Measurements from ENCODE around the gene ZDHHC14.

ZDHHC14 gene

DNA sequence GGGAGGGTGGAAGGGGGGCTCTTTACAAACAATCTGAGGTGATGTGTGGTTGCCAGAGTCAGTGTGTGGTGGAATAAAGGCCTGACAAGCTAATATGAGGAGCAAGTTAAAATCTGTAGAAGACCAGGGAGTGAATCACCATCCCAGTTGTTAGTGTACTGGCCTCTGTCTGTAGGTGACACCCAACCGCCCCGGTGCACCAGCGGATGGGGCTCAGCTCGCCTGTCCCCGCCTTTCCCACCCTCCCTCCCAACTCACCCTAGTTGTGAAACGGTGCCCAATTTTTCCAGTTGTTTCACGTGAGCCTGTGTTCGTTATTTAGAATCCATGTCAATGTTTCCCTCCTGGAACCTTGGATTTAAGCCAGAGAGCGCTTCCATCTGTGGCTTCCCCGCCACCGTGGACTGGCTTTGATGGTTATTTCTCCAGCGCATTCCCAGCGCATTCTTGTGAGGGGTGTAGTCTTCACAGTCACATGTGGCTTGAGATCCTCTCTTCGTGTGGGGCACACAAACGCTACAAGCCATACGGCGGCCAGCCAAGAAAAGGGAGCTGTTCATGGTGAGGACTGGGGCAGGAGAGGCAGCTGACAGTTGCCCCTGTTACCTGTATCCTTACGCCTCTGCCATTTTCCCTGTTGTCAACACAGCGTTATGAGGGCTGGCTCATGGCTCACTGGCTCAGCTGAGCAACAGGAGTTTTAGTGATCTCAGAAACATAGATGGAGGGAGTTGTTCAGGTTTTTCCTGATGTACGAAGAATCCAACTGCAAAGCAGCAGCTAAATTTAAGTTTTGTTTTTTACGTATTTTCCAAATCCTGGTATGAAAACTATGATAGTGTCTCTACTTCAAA lies 137.6 kb downstream of the ZDHHC14 start:
- no peak for DNase-seq (ENCODE audit: low read depth in 2 of 2)

DNA sequence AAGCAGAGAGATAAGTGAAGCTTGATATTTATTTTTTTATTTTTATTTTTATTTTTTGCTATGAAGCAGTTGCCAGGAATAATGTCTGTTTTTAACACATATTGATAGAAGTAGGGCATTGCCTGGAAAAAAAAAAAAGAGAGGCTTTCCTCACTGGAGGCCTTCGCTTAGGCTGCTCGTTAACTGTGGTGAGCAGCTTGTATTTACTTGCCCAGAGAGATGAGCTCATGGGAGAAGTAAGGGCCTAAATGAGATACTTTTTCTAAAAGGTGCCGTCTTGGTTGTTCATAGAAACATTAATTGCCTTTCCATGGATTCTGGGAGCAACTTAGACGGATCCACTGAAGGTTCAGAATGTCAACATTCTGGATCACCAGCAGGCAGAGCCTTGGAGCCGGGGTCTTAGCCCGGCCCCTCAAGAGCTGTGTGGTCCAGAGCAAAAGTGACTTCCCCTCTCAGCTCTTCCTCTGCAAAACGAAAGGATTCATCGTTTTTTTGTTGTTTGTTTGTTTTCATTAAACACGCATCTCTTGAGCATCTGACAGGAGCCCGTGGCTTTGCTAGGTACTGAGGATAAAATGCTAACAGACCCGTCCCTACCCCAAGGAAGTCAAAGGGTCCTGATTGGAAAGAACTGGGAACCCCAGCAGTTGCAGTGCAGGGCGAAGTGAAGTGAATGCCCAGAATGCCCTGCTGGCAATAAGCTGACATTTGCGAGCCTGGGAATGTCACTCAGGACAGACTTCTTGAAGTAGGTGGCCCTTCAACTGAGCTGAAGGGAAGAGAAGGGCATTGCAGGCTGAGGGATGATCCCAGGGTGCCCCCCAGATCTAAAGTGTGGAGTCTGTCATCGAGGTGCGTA lies 138.5 kb downstream of the ZDHHC14 start:
- no peak for DNase-seq (ENCODE audit: low read depth in 2 of 2)

DNA sequence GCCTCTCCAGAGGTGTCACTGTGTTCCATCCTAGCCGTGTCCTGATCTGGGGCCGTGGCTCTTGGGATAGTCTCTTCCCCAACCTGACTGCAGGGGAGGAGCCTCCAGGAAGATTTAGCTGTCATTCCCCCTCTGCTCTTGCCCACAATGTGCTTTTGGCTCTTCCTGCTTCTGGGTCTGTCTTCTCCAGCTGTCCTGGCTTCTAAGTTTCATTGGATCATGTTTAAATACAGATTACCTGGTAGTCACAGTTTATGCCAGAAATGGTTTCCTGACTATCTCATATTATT lies 139.1 kb downstream of the ZDHHC14 start:
- DNase-seq (ENCODE audit: low read depth in 2 of 2), result no peak

DNA sequence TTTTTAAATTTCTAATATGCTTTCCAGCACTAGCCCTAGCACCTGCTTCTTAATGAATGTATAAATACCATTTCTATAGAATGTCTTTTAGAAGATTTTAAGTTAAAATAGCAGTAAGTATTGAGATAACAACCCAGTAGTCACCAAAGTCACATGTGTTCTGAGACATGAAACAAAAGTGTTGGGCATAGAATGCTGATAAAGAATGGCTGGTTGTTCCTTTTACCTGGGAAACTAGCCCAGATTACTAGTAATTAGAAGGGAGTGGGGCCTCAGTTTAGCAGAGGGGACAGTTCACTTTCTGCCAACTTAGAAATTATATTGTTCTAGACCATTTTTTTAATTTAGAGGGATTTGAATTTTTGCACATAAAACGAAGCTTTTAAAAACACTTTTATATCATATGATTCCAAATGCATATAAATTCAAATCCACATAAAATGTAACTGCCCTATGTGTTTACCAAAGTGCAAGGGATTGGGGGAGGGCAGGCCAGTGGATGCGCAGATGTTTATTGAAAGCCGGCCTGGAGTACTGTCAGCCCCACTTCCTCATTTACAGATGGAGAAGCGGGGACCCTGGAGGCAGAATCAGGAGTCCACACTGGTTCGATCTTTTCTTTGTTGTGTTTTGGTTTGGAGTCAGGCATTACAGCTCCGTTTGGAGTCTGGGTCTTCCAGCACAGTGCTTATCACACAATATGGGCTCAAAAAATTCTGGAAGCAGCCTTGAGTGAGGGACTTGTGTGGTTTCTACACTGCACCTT lies 139.8 kb downstream of the ZDHHC14 start:
- DNase-seq (ENCODE audit: low read depth in 2 of 2), result no peak

DNA sequence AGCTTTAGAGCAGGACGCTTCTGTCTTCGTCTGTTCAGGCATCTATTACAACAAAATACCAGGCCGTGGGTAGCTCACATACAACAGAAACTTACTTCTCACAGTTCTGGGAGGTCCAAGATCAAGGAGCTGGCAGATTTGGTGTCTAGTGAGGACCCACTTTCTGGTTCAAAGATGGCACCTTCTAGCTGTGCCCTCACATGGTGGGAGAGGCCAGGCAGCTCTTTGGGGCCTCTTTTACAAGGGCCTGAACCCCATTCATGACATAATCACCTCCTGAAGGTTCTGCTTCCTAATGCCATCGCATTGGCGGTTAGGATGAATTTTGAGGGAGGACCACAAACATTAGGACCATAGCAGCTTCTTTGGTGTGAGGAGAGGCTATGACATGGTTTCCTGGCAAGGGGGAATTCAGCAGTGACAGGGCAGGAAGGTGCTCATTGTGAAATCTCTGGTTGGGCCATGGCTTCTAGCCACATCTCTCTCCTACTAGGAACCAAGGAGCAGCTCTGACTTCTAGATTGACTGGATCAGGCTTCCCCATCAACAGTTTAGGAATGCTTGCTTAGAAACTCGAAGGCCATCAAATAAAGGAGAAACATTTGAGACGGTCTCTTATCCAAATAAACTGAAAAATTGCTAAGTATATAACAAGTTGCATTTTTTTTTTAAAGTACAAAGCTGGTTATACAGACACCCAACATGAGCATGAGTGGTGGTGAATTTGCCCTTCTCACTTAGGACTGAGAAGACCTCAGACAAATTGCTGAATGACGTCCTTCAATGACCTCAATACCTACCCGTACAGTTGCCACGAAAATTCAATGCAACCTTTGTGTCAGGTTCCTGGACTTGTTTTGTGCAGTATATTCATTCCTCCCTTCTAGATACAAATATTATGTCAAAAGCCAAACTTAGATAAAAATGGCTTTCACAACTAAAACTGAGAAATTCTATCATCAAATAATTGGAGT lies 140.7 kb downstream of the ZDHHC14 start:
- no peak for DNase-seq (ENCODE audit: low read depth in 2 of 2)

DNA sequence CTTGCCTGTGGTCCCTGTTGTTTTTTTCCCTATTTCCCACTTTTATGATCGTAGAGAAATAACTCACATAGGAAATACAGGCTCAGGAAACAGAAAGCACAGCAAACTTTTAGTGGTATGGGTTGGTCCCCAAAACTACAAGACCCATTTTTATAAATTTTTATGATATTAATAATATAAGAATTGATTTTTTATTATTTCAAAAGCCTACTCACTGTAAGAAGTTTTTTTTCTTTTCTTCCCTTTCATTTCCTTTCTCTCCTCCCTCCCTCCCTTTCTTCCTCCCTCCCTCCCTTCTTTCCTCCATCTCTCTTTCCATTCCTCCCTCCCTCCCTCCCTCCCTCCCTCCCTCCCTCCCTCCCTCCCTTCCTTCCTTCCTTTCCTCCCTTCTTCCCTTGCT lies 141.5 kb downstream of the ZDHHC14 start:
- DNase-seq (ENCODE audit: low read depth in 2 of 2), result no peak

DNA sequence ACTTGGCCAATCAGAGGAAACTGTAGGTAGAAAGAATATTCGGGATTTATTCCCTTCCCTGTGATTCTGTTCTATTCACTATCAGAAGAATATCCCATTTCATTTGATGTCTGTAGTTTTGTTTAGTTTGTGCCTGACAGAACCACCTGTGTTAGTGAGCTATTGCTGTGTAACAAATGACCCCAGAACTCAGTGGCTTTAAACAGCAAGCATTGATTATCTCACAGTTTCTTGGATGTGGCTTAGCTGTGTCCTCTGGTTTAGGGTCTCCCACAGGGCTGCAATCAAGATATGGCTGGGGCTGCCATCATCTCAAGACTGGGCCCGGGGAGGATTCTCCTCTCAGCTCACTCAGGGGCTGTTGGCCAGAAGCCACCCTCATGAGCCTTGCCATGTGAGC lies 143.7 kb downstream of the ZDHHC14 start:
- no peak for DNase-seq (ENCODE audit: low read depth in 2 of 2)

DNA sequence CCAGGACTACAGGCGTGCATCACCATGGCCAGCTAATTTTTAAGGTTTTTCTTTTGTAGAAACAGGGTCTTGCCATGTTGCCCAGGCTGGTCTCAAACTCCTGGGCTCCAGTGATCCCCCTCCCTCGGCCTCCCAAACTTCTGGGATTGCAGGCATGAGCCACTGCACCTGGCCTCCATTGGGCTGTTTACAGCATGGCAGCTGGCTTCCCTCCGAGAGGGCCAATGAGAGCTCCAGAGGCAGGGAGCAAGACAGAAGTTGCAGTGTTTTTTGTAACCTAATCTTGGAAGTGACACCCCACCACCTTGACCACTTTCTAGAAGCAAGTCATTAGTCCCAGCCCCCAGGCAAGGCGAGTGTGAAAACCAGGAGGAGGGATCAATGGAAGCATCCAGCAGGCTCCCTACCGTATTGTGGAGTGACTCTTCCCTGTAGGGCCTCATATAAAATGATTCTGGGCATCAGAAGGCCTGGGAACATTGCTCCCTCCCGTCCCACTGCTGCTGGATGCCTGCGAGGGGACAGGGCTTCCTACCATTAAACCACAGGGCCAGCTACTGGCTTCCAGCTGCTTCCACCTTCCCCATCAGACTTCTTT lies 144.4 kb downstream of the ZDHHC14 start:
- DNase-seq (ENCODE audit: low read depth in 2 of 2), result no peak

DNA sequence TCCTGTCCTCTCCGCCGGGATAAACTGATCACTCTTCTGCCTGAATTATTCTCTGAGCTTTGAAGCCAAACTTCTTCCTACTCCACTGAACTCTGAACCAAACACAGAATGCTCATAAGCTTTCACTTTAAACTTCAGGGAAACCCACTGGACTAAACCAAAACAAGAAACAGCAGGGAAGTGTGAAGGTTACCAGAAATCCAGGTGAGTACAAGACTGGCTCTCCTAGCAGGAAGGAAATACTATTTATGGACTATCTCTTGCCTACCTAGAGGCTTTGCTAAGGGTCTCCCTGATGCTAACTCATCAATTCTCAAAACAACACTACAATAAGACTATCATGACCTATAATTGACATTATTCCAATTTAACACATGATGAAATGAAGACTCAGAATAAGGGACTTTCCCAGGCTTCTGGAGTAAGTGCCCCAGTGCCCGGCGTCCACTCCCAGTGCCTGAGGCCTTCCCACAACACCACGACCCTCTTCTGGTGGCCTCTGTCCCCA lies 145.0 kb downstream of the ZDHHC14 start:
- DNase-seq (ENCODE audit: low read depth in 2 of 2), result no peak

DNA sequence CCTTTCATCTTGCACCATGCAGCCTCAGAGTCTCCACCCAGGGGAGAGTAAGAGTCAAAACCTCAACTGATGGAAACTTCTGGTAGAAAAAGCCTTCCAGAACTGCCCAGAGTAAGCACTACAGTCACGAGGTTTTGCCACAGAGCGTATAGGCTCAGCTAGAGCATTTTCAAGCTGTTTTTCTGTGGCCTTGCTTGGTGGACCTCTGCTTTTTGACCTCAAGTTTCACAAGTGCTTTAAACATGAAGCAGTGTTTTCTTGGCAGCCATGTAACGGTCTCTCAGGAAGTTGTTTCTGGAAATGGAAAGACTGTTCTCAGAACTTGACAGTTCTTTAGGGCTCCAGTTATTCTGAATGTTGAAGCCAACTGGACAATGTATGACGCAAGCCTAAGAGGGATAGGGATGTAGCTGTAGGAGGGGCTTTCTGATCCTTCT lies 146.5 kb downstream of the ZDHHC14 start:
- DNase-seq (ENCODE audit: low read depth in 2 of 2), result no peak

DNA sequence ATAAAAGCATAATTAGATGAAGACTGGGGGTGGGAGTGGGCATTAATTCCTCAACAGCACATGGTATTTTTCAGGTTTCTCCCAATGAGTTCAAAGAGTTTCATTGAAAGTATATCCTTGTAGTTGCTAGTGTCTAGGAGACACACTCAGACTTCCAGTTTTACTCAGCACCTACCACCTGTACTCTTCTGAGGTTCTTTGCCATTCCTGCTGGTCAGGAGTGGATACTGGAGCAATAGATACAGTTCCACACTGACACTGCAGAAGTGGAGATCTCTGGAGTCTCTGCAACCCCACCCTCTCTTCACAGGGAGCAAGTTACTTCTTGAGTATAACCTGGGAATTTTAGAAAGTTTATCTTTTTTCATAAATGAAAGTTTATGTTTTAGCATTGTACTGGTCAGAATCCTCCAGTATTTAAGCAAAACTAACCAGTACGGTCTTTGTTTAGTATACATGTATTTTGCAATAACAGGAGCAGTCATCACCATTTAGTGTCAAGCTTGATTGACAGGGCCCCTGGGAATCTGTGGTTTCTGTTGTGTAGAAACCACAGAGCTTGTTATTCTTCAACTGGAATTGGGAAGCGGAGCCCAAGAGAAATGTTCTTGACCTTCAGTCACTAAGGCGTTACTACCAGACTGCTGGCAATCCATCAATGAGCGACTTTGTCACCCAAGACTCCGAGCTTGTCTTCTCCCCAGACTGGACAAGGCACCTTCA lies 148.1 kb downstream of the ZDHHC14 start:
- no peak for DNase-seq (ENCODE audit: low read depth in 2 of 2)

DNA sequence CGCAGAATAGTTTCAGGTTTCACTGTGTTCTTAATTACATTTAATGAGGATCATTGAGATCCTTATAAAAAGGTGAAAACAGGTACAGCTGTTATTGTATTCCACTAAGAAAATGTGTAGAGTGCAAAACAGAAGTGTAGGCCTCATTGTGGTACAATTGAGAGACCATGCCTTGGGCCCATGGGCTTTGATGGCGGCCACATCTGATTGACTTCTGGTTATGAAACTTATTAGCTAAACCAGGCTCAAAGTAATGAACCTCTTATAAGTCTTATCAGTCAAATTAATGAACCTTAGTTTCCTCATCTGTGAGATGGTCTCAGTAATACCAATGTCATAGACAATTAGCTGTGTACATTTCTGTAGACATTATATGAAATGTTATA lies 148.7 kb downstream of the ZDHHC14 start:
- DNase-seq (ENCODE audit: low read depth in 2 of 2), result no peak

DNA sequence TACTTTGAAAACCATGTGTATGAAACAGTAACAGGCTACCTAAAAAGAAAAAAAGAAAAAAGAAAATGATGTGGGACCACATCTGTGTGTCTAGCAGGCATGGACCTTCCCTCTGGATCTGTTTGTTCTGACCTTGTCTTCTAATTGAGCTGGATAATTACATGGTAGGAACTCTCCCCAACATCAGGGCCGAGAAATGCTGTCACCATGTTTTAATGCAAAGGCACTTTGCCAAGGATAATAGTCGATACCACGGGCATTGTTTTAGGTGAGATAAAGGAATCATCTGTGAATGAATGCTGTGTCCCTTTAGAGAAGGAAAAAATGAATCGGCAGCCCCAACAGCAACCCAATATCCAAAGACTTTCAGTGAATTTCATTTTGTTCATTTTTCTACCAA lies 149.1 kb downstream of the ZDHHC14 start:
- no peak for DNase-seq (ENCODE audit: low read depth in 2 of 2)

DNA sequence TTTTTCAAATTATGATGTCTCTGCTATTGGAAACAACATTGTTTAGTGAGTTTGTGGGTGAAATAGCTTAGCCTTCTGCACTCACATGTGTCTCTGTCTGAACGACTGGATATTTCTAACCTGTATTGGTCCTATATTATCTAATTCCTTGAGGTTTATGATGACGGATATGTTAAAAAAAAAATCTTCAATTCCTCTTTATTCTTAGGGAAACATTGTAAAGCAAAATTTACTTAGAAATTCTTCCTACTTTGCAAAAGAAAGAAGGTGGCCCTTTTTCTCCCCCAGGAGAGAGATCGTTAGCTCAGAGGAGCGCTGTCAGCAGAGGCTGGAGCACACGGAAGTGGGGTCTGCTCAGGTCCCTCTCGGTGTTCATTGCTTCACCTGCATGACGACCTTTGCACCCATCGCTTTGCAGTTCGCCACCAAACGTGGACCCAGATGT lies 149.8 kb downstream of the ZDHHC14 start:
- DNase-seq (ENCODE audit: low read depth in 2 of 2), result no peak

DNA sequence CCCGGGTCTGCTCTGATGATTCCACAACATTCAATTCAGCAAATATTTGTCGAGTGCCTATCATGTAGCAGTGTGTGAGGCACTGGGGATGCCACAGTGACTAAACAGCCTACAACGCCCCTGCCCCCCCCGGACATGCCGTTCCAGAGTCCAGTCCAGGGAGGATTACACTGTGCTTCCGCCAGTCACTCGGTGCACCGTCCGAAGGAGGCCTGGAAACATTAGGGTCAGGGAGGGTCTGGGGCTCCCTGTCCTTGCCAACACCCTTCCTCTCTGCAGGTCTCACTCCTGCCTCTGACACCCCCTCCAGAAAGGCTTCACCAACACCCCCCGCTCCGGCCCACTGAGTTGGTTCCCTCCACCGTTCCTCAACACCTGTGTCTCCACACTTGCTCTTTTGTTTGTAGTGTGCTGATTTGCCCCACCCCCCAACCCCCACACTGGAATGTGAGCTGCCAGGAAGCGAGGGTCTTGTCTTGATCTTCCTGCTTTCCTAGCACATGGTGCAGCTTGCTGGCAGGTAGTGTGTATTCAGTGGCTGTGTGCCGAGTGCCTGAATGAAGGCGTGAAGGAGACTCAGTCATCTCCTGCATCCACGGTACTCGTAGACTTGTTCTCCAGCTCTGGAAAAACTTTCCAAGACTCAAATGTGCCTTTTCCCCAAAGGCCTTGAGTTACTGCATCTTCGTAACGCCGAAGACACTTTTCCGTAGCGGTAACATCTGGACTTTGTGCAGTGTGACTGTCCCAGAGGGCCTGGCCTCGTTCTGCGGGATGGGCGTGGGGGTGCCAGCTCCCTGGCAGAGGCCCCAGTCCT lies 150.4 kb downstream of the ZDHHC14 start:
- DNase-seq (ENCODE audit: low read depth in 2 of 2), result no peak

DNA sequence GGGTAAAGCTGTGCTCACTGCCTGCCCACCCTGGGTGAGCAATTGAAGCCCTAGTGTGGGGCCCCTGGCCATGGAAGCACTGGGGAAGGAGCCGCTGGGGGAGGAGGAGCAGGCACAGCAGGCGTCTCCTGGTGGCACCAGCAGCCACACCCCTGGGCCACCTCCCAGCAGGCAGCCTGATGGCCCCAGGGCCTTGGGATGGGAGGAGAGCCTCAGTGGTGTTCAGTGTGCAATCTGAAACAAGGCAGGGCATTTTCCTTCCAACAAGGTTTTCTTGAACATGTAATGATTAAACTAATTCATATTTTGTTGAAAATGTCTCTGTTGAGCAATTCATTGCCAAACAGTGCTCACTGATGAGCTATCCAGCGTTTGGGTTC lies 151.0 kb downstream of the ZDHHC14 start:
- no peak for DNase-seq (ENCODE audit: low read depth in 2 of 2)

DNA sequence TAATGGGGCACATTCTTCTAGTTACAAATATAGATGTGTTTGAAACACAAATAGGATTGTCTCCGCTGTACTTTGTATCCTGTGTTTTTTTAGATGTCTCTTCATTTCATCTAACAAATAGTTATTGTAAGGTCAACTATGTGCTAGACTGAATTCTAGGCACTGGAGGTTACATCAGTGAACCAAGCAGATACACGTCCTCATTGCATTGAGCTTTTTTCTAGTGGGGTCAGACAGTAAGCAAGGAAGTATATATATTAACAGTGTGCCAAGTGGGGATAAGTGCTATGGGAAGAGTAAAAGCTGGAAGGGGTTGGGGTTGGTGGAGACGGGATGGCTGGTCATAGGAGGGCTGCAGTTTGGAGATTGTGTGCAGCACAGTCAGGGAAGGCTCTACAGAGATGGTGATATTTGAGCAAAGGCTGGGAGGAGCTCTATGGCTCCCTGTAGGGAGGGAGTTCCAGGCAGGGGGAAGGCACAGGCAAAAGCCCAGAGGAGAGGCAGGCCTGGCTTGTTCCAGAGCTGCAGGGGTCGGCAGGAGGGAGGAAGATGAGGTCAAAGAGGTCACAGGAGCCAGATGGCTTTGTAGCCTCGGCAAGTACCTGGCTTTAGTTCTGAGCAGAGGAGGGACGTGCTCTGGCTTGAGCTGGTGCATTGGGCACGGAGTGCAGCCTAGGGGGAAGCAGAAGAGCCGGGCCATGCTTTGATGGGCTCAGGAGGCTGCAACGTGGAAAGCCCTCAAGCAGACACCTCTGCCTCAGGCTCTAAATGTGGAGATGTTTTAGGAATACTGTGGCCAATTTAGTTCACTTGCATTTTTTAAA lies 152.3 kb downstream of the ZDHHC14 start:
- no peak for DNase-seq (ENCODE audit: low read depth in 2 of 2)
